Femur (tissue), 1 donor: ENCODE measurements around the gene PEX13.

Source experiments
- DNase-seq: peaks from one replicate; pipeline ENCODE4 v3.0.0-alpha.2; 2017

The PEX13 gene

GRCh38 chr2:61089797-61090196, 72.3 kb downstream of the PEX13 start:
- DNase-seq, result no peak

GRCh38 chr2:61090386-61090921, 72.9 kb downstream of the PEX13 start:
- DNase-seq, result no peak

- no peak for DNase-seq
Observed at GRCh38 chr2:61091485-61091884, 74.0 kb downstream of the PEX13 start.

GRCh38 chr2:61096438-61096837, 78.9 kb downstream of the PEX13 start:
- DNase-seq, result no peak

- no peak for DNase-seq
Observed at GRCh38 chr2:61100801-61101200, 83.3 kb downstream of the PEX13 start.
